HCEC 1CT (cell line): Measurements from ENCODE around the gene MPDZ.

ENCODE experiments used
- DNase-seq: peaks from one replicate; pipeline ENCODE4 v3.0.0-alpha.2; 2017

MPDZ gene

GRCh38 chr9:13070612-13071595 lies 208.6 kb downstream of the MPDZ start:
- DNase-seq: no peak

GRCh38 chr9:13069498-13069897 lies 210.0 kb downstream of the MPDZ start:
- no peak for DNase-seq

DNA sequence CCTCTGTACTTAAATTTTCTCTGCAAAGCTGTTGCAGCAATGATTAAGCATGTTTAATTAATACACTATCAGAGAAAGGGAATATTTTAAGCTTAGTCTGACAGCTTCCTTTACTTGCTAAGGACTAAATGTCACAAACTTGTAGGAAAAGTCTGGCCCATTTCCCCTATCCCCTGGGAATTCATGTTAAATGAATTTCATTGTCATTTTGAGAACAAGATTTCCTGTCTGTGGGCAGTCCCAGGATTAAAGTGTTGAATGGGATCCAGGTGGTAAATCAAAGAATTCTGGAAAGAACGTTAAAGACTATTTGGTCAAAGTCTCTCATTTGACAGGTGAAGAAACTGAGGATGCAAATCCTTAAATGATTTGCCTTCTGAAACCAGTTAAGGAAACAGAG lies 214.8 kb downstream of the MPDZ start:
- no peak for DNase-seq

DNA sequence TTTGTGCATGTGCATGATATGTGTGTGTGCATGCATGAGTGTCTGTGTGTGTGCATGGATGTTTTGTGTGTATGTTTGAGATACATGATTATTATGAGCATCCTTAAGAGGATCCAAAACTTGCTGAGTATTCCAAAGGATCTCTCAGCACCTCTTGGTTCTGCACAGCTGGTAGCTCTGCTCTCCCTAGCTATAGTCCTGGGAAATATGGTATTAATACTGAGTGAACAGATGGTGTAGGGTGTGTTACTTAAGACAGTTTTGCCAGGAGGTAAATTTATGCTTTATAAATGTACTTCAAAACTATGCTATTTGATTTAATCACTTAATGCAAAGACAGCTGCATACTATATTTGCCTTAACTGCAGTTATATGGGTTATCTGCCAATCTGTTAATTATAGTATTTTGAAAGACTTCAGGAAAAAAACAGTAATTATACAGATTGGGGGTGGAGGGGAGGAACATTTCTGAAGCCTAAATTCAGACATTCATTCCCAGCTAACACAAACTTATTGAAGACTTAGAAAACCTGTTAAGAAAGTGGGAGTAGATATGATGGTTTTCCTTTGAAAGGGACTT lies 215.5 kb downstream of the MPDZ start:
- no peak for DNase-seq

DNA sequence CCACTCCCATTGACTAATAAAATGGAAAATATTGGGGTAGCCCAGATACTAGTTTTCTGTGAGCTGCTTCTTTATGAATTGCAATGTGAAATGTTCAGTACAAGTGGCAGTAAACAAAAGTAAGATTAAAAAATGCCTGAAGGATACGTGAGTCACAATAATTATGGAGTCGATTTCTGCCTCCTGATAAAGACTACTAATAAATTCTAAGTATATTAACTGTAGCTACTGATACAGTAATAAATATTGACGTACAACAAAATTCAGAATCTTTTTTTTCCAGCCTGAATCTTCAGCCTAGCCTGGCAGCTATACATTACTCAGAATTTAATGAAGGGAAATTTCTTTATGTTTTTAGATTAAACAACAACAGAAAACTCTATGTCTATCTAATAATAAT lies 218.1 kb downstream of the MPDZ start:
- DNase-seq: no peak
